Keratinocyte (primary cell): Measurements from ENCODE around the gene GLDC. TPM values are rescaled to one million over a fixed set of nuclear protein-coding genes. Genes with fewer than 3 reads are reported as not detected.
"Not testable (repeated sequence)": the region's sequence is repeated elsewhere in the genome, so short reads cannot be mapped to it uniquely, and the experiment has no call there.

Experiments used
- DNase-seq: peaks from one replicate; pipeline ENCODE4 v3.0.0-alpha.2; 2011; ENCODE audit warnings: low read depth, missing footprints, low spot score
- FAIRE-seq: peaks from 2 replicates; lab custom pipeline; 2011; peaks lifted over from hg19 to GRCh38; lab: Jason Lieb, UNC
- H2AFZ ChIP-seq: 2 replicates; pipeline ENCODE4 v1.6.0; 2012; ENCODE audit warnings: low read length, control low read depth, inconsistent platforms; ENCODE audit not compliant: control insufficient read depth
- H3K27ac ChIP-seq: 2 replicates; pipeline ENCODE4 v1.5.1; 2011; ENCODE audit warnings: low read length; ENCODE audit not compliant: control insufficient read depth, insufficient read depth
- H3K27me3 ChIP-seq: 3 replicates; pipeline ENCODE4 v1.6.0; 2011; ENCODE audit warnings: low read length; ENCODE audit not compliant: control insufficient read depth, insufficient read depth; ENCODE audit errors: extremely low read depth
- H3K36me3 ChIP-seq, 2 experiments: 2 replicates in 1 of 2; 3 replicates in 1 of 2; pipeline ENCODE4 v1.5.1; 2011; ENCODE audit warnings: low read length in 2 of 2, mild to moderate bottlenecking in 1 of 2; ENCODE audit not compliant: control insufficient read depth in 2 of 2, insufficient read depth in 2 of 2; ENCODE audit errors: extremely low read depth in 1 of 2
- H3K4me1 ChIP-seq: 3 replicates; pipeline ENCODE4 v1.5.1; 2011; ENCODE audit warnings: low read length; ENCODE audit not compliant: control insufficient read depth, insufficient read depth; ENCODE audit errors: extremely low read depth
- H3K4me2 ChIP-seq: 3 replicates; pipeline ENCODE4 v1.6.0; 2011; ENCODE audit warnings: low read depth, low read length; ENCODE audit not compliant: control insufficient read depth, insufficient read depth; ENCODE audit errors: extremely low read depth
- H3K4me3 ChIP-seq, 3 experiments: fragments of 200-600 bp in 1 of 3; sonication (generic) in 1 of 3; 2 replicates in 2 of 3; 3 replicates in 1 of 3; pipeline ENCODE4 v1.5.1; 2011 to 2016; ENCODE audit warnings: low read length in 3 of 3, mild to moderate bottlenecking in 3 of 3, control low read depth in 2 of 3, inconsistent platforms in 1 of 3, low read depth in 1 of 3, mixed read lengths in 1 of 3, mixed run types in 1 of 3, moderate library complexity in 1 of 3; ENCODE audit not compliant: control insufficient read depth in 2 of 3, insufficient read depth in 2 of 3; ENCODE audit errors: extremely low read depth in 1 of 3
- H3K79me2 ChIP-seq: 2 replicates; pipeline ENCODE4 v1.6.0; 2012; ENCODE audit warnings: low read length; ENCODE audit not compliant: control insufficient read depth, insufficient read depth
- H3K9ac ChIP-seq: 3 replicates; pipeline ENCODE4 v1.6.0; 2011; ENCODE audit warnings: low read length; ENCODE audit not compliant: control insufficient read depth, insufficient read depth; ENCODE audit errors: extremely low read depth
- H3K9me1 ChIP-seq: 3 replicates; pipeline ENCODE4 v1.6.0; 2011; ENCODE audit warnings: low read length; ENCODE audit not compliant: control insufficient read depth, insufficient read depth; ENCODE audit errors: extremely low read depth
- H3K9me3 ChIP-seq: 2 replicates; pipeline ENCODE4 v1.5.1; 2012; ENCODE audit warnings: low read depth, low read length; ENCODE audit not compliant: control insufficient read depth
- H4K20me1 ChIP-seq: 3 replicates; pipeline ENCODE4 v1.6.0; 2011; ENCODE audit warnings: low read length; ENCODE audit not compliant: control insufficient read depth, insufficient read depth; ENCODE audit errors: extremely low read depth
- EZH2 ChIP-seq: IDR thresholded peaks from one replicate; pipeline ENCODE4 v1.6.1; 2012; ENCODE audit warnings: inconsistent platforms, mild to moderate bottlenecking, low read length, moderate library complexity
- dilution Hi-C: fragments of 300-500 bp; cut with MboI; formaldehyde crosslinking; loops from one replicate; pipeline ENCODE4 v1.7.0; 2020; ENCODE audit warnings: low sequenced_read_pairs; ENCODE audit not compliant: extremely low pct_ligation_motif_present
- polyA plus RNA-seq, 5 experiments: library from polyadenylated mRNA; depleted of rRNA in 3 of 5; stranded (reverse) in 3 of 5; stranded (forward) in 1 of 5; unstranded in 1 of 5; fragments of >200 nt; gene quantifications; 1 replicate in 1 of 5; 2 replicates in 3 of 5; 3 replicates in 1 of 5; pipeline versions ENCODE4 v1.2.1 to v1.2.3, GENCODE V29; 2011 to 2012; ENCODE audit warnings: missing spikeins in 2 of 5, low read depth in 1 of 5, low replicate concordance in 1 of 5
- TF ChIP-seq, protein P1 (sequence below), 3 experiments: IDR thresholded peaks in 1 of 3; conservative IDR thresholded peaks in 1 of 3; optimal IDR thresholded peaks in 1 of 3; 2 replicates in 2 of 3; 3 replicates in 1 of 3; pipeline versions ENCODE3 to v1.5.1; 2011; ENCODE audit warnings: low read length in 3 of 3, mild to moderate bottlenecking in 3 of 3, moderate library complexity in 2 of 3, control low read depth in 1 of 3, inconsistent platforms in 1 of 3; ENCODE audit not compliant: insufficient read depth in 2 of 3; ENCODE audit errors: extremely low read depth in 1 of 3

The GLDC gene
- polyA plus RNA-seq, 1 donor (not counting 4 experiments of a cell fraction or from before 2014, with no cell fraction given) = 0.69 TPM

DNA sequence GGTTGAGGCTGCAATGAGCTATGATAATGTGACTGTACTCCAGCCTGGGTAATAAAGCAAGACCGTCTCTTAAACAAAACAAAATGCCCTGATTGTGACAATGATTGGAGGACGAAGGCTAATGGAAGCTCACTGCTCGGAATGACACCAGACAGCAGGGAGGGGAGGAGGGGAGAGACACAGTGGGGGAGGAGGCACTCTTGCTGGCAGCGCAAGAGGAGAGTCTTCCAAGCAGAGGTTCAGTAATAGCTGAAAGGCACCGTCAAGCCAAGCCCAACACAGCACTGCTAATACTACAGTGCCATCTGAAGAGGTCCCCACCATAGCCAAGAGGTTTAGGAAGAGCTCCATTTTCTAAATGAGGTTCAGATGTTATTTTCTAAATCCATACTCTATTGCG, 102.3 kb downstream of the GLDC start:
- H3K27me3 ChIP-seq = no peaks in the 10 kb centered on the region
- no peak for FAIRE-seq
- H3K4me1 ChIP-seq = peaks cover 8% of the 10 kb centered on the region
- DNase-seq = no peak
- dilution Hi-C loops = no loop called here
- H3K4me3 ChIP-seq = no peak overlapping the region
- no peaks in the 10 kb centered on the region for H3K9me3 ChIP-seq
- no peak for TF ChIP-seq EZH2
- TF ChIP-seq, protein P1, sequence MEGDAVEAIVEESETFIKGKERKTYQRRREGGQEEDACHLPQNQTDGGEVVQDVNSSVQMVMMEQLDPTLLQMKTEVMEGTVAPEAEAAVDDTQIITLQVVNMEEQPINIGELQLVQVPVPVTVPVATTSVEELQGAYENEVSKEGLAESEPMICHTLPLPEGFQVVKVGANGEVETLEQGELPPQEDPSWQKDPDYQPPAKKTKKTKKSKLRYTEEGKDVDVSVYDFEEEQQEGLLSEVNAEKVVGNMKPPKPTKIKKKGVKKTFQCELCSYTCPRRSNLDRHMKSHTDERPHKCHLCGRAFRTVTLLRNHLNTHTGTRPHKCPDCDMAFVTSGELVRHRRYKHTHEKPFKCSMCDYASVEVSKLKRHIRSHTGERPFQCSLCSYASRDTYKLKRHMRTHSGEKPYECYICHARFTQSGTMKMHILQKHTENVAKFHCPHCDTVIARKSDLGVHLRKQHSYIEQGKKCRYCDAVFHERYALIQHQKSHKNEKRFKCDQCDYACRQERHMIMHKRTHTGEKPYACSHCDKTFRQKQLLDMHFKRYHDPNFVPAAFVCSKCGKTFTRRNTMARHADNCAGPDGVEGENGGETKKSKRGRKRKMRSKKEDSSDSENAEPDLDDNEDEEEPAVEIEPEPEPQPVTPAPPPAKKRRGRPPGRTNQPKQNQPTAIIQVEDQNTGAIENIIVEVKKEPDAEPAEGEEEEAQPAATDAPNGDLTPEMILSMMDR (optimal IDR thresholded peaks at IDR 0.05 in 1 of 3, IDR thresholded peaks at IDR 0.05 in 1 of 3, conservative IDR thresholded peaks at IDR 0.05 in 1 of 3; ENCODE audit: extremely low read depth in 1 of 3, insufficient read depth in 2 of 3, low read length in 3 of 3) = no peak
- H3K9me1 ChIP-seq = no peaks in the 10 kb centered on the region
- H3K9ac ChIP-seq = no peak overlapping the region
- no peak overlapping the region for H3K4me2 ChIP-seq
- H3K36me3 ChIP-seq = no peaks in the 10 kb centered on the region
- H3K27ac ChIP-seq = no peak overlapping the region
- no peak overlapping the region for H2AFZ ChIP-seq
- no peaks in the 10 kb centered on the region for H3K79me2 ChIP-seq
- no peaks in the 10 kb centered on the region for H4K20me1 ChIP-seq

DNA sequence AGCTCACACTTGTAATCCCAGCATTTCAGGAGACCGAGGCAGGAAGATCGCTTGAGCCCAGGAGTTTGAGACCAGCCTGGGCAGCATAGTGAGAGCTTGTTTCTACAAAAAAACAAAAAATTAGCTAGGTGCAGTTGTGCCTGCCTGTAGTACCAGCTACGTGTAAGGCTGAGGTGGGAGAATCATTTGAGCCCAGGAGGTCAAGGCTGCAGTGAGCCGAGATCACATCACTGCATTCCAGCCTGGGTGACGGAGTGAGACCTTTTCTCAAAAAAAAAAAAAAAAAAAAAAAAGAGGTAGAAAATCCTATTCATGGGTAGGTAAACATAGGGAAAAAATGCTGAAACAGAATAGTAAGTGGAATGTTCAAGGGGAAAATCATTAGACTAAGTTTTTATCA, 102.9 kb downstream of the GLDC start:
- H3K4me3 ChIP-seq, H3K27ac ChIP-seq, H3K9me3 ChIP-seq, H3K27me3 ChIP-seq, H4K20me1 ChIP-seq, FAIRE-seq, H3K36me3 ChIP-seq, H3K4me2 ChIP-seq, H3K9ac ChIP-seq, H3K4me1 ChIP-seq, H3K79me2 ChIP-seq, dilution Hi-C loops, H2AFZ ChIP-seq, H3K9me1 ChIP-seq, DNase-seq: not testable (repeated sequence)

DNA sequence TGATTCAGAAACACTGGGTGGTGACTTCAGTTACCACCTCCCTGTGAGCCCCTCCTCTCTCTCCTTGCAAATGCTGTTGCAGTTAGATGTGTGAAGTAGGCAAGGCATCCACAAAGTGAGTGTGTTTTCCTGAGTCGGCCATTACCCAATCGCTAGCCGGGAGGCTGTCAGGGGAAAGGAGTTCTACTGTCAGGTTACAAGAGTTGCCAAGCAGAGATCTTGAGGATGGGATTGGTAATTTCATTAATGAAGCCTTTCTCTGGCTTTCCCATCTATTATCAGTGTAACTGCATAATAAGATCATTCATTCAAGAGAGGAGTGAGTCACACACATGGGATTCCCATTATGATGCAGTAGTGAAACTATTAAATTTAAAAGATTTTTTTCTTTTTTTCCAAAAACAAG, 106.9 kb downstream of the GLDC start:
- H3K27ac ChIP-seq = peak overlapping the region; percentile 44
- peak overlapping the region; percentile 41 for H2AFZ ChIP-seq

More for the DNA sequence above, 106.9 kb downstream of the GLDC start:
- Histone ChIP-seq H3K27me3 (no peaks in the 10 kb centered on the region), H4K20me1 (no peaks in the 10 kb centered on the region), H3K4me3 (no peak overlapping the region), H3K9me1 (no peaks in the 10 kb centered on the region), H3K4me1 (peaks cover 7% of the 10 kb centered on the region), H3K9me3 (no peaks in the 10 kb centered on the region), H3K36me3 (no peaks in the 10 kb centered on the region), H3K4me2 (no peak overlapping the region), H3K79me2 (no peaks in the 10 kb centered on the region), H3K9ac (no peak overlapping the region)
- dilution Hi-C loops = no loop called here
- no peak for TF ChIP-seq EZH2
- TF ChIP-seq, protein P1 (optimal IDR thresholded peaks at IDR 0.05 in 1 of 3, IDR thresholded peaks at IDR 0.05 in 1 of 3, conservative IDR thresholded peaks at IDR 0.05 in 1 of 3; ENCODE audit: extremely low read depth in 1 of 3, insufficient read depth in 2 of 3, low read length in 3 of 3) = no peak
- DNase-seq = peak; percentile 9
- peak; percentile 5 for FAIRE-seq
